ENCODE measurements around the gene SYNPO. TPM values are rescaled to one million over a fixed set of nuclear protein-coding genes. Genes with fewer than 3 reads are reported as not detected.

SYNPO gene
- total RNA-seq, 1 donor from 2014 or later: 86.6 TPM

GRCh38 chr5:150625831-150626746 is 14.4 kb upstream of the SYNPO start:
- Mint-ChIP-seq H3K4me1 (peaks cover 45% of the 10 kb centered on the region), H3K9me3 (no peaks in the 10 kb centered on the region)

GRCh38 chr5:150626853-150627276 is 13.6 kb upstream of the SYNPO start:
- Mint-ChIP-seq H3K4me1 (peaks cover 48% of the 10 kb centered on the region), H3K4me3 (no peak overlapping the region)
- TF ChIP-seq CTCF (IDR thresholded peaks at IDR 0.05; ENCODE audit: unreplicated experiment): no peak

More at GRCh38 chr5:150625831-150626746, 14.4 kb upstream of the SYNPO start:
- Mint-ChIP-seq H3K36me3 (no peaks in the 10 kb centered on the region), H3K27ac (peak overlapping the region; percentile 17), H3K4me3 (peak overlapping the region; percentile 59), H3K27me3 (ENCODE audit: low read depth) (no peaks in the 10 kb centered on the region)
- no peak for DNase-seq (ENCODE audit: low spot score in 2 of 2, unreplicated experiment in 2 of 2)
- TF ChIP-seq CTCF (IDR thresholded peaks at IDR 0.05; ENCODE audit: unreplicated experiment): no peak

GRCh38 chr5:150627731-150628545 is 12.5 kb upstream of the SYNPO start:
- H3K4me3 Mint-ChIP-seq: no peak overlapping the region
- no peak for DNase-seq (ENCODE audit: low spot score in 2 of 2, unreplicated experiment in 2 of 2)
- H3K27ac Mint-ChIP-seq: peak overlapping the region; percentile 48
- H3K27me3 Mint-ChIP-seq (ENCODE audit: low read depth): no peaks in the 10 kb centered on the region
- no peaks in the 10 kb centered on the region for H3K9me3 Mint-ChIP-seq
- peaks cover 48% of the 10 kb centered on the region for H3K4me1 Mint-ChIP-seq
- TF ChIP-seq CTCF (IDR thresholded peaks at IDR 0.05; ENCODE audit: unreplicated experiment): no peak
- no peaks in the 10 kb centered on the region for H3K36me3 Mint-ChIP-seq

More at GRCh38 chr5:150626853-150627276, 13.6 kb upstream of the SYNPO start:
- Mint-ChIP-seq H3K27ac (peak overlapping the region; percentile 48), H3K27me3 (ENCODE audit: low read depth) (no peaks in the 10 kb centered on the region), H3K9me3 (no peaks in the 10 kb centered on the region), H3K36me3 (no peaks in the 10 kb centered on the region)
- DNase-seq (ENCODE audit: low spot score in 2 of 2, unreplicated experiment in 2 of 2): no peak

GRCh38 chr5:150628936-150629485 is 11.4 kb upstream of the SYNPO start:
- H3K27ac Mint-ChIP-seq: peak overlapping the region; percentile 6
- no peak for TF ChIP-seq CTCF (IDR thresholded peaks at IDR 0.05; ENCODE audit: unreplicated experiment)

GRCh38 chr5:150630016-150630415 is 10.4 kb upstream of the SYNPO start:
- Mint-ChIP-seq H3K27ac (peak overlapping the region; percentile 71), H3K36me3 (no peaks in the 10 kb centered on the region), H3K4me3 (no peak overlapping the region), H3K9me3 (no peaks in the 10 kb centered on the region), H3K27me3 (ENCODE audit: low read depth) (no peaks in the 10 kb centered on the region), H3K4me1 (peaks cover 44% of the 10 kb centered on the region)
- DNase-seq (ENCODE audit: low spot score in 2 of 2, unreplicated experiment in 2 of 2): no peak
- no peak for TF ChIP-seq CTCF (IDR thresholded peaks at IDR 0.05; ENCODE audit: unreplicated experiment)

More at GRCh38 chr5:150628936-150629485, 11.4 kb upstream of the SYNPO start:
- Mint-ChIP-seq H3K9me3 (no peaks in the 10 kb centered on the region), H3K27me3 (ENCODE audit: low read depth) (no peaks in the 10 kb centered on the region), H3K4me1 (peaks cover 43% of the 10 kb centered on the region), H3K36me3 (no peaks in the 10 kb centered on the region), H3K4me3 (no peak overlapping the region)
- DNase-seq (ENCODE audit: low spot score in 2 of 2, unreplicated experiment in 2 of 2): no peak
